HG02588 (cell line): Measurements from ENCODE around the gene NFATC4.
A peak's percentile ranks its signal among the peaks of the same experiment; 100 is the strongest.

Experiments used
- ATAC-seq: cut with Tn5 transposase; IDR thresholded peaks from one replicate; pipeline ENCODE4 v1.9.1; 2021; ENCODE audit warnings: mild to moderate bottlenecking, moderate library complexity; ENCODE audit not compliant: unreplicated experiment

The NFATC4 gene

GRCh38 chr14:24407608-24408325, 39.8 kb downstream of the NFATC4 start:
- no peak for ATAC-seq

- no peak for ATAC-seq
These were observed 40.8 kb downstream of the NFATC4 start for GRCh38 chr14:24408764-24409163.

GRCh38 chr14:24409192-24409591, 41.2 kb downstream of the NFATC4 start:
- no peak for ATAC-seq

DNA sequence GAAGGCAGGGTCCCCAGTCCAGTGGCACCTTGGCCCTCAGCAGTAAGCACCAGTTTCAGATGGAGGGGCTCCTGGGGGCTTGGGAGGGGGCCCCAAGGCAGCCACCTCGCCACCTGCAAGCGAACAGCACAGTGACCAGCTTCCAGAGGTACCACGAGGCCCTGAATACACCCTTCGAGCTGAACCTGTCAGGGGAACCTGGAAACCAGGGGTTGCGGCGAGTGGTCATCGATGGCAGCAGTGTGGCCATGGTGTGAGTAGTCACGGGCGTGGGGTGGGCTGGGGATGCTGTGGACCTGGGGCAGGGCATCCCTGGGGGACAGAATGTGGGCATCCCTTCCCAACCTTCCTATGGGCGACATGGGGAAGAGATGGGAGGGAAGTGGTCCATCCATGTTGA, 42.0 kb downstream of the NFATC4 start:
- ATAC-seq, result no peak

DNA sequence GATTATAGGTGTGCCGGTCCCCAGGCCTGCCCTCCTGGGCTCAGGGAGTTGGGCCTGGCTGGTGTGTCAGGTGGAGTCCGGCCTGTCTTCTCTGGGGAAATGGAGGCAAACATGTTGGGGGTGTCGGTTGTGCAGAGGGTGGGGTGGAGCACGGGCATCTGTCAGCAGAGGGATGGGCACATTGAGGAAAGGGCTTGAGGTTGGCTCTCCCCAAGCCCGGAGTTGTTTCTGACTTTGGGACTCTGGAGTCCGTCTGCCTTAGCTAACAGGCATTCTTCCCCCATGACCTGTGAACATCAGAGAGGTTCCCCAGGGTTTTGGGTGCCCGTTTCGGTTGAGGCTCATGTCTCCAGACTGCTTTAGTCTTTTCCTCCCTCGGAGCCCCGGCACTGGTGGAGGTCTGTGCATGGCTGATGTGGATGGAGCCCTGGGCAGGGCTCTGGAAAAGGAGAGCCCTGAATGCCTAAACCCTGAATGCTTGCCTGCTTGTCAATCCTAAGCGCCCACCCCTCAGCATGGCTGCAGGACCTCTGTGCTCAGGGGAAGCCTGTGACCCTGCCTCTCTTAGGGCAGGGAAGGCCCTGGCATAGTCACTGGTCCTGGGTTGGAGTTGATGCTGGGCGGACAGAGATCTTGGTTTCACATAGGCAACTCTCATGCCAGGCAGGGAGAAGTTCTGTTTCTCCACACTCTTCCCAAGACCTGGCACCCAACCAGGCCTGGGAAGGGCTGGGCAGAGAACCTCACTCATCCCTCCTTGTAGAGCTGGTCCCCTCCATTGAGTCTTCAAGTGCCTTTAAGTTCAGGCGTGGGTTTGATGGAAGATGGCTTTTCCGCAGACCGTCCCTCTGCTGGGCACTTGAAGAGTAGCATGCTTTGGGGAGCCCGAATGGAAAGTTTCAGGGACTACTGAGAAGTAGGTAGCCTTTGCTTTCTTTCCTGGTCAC, 43.7 kb downstream of the NFATC4 start:
- peak; percentile 57 for ATAC-seq

DNA sequence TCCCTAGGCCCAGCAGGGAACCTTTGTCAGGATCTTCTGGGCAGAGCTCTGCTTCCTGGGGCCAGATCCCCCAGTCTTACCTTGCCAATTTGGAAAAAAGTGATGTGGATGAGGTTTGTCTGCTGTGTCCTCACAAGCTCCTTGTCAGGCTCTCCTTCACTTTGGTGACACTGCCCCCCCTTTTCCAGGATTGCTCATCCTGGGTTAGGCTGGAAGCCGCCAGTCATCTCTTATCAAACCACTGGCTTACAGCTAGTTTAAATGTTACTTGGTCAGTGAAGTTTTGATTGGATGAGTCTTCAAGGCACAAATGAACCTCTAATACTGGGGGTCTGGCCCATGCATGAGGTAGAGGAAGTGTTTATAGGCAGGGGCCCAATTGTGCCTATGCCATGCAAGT, 46.1 kb downstream of the NFATC4 start:
- no peak for ATAC-seq

GRCh38 chr14:24414732-24415420, 46.9 kb downstream of the NFATC4 start:
- no peak for ATAC-seq

- no peak for ATAC-seq
These were observed 47.7 kb downstream of the NFATC4 start for GRCh38 chr14:24415421-24416253.

DNA sequence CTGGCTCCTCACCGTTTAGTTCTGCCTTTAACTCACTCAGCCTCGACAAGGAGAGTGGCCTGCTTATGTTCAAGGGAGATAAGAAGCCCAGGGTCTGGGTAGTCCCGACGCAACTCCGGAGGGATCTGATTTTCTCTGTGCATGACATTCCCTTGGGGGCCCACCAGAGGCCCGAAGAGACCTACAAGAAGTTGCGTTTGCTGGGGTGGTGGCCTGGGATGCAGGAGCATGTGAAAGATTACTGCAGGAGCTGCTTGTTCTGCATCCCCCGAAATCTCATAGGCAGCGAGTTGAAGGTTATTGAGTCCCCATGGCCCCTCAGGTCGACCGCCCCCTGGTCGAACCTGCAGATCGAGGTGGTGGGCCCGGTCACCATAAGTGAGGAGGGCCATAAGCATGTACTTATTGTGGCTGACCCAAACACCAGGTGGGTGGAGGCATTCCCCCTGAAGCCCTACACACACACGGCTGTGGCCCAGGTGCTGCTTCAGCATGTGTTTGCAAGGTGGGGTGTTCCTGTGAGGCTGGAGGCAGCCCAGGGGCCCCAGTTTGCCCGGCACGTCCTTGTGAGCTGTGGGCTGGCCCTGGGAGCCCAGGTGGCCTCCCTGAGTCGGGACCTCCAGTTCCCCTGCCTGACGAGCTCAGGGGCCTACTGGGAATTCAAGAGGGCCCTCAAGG, 48.4 kb downstream of the NFATC4 start:
- no peak for ATAC-seq

DNA sequence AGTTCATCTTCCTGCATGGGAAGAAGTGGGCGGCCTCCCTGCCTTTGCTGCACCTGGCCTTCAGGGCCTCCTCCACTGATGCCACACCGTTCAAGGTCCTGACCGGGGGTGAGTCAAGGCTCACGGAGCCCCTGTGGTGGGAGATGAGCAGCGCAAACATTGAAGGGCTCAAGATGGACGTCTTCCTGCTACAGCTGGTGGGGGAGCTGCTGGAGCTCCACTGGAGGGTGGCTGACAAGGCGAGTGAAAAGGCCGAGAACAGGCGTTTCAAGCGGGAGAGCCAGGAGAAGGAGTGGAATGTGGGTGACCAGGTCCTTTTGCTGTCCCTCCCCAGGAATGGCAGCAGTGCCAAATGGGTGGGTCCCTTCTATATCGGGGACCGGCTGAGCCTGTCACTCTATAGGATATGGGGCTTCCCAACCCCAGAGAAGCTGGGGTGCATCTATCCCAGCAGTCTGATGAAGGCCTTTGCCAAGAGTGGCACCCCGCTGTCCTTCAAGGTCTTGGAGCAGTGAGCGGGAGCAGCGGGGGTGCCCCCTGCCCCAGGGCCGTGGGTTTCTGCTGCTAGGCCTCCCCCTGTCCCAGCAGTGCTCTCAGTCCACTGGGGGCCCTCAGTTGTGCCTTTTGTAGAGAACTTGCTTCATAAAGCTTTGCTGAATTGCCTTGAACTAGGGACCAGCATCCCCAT, 49.1 kb downstream of the NFATC4 start:
- ATAC-seq, result no peak

DNA sequence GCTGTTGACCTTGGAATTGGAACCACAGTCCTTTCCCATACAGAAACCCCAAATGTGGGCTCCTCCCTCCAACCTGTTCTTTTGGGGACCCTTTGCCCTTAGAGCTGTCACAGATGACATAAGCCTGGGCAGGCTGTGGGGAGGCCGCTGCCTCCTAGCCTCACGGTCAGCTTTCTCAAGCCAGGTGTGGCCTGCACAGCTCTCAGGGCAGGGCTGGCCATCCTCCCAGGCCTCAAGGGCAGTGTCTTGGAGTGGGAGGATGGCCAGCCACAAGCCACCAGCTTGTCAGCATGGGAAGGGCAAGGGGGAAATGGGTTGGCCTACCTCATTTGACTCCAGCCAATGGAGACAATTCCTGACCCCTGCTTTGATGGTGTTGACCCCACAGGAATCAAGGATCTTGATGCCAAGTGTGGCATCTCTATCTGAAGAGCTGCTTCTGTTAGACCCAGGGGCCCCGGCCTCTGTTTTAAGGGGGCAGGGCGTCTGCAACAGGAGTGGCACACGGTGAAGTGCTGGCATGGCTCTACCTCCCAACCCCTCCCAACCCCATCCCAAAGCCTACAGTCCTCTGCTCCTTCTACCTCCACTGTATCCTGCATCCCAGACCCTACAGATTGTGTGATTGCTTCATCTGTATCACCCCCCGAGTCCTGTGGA, 50.0 kb downstream of the NFATC4 start:
- no peak for ATAC-seq

DNA sequence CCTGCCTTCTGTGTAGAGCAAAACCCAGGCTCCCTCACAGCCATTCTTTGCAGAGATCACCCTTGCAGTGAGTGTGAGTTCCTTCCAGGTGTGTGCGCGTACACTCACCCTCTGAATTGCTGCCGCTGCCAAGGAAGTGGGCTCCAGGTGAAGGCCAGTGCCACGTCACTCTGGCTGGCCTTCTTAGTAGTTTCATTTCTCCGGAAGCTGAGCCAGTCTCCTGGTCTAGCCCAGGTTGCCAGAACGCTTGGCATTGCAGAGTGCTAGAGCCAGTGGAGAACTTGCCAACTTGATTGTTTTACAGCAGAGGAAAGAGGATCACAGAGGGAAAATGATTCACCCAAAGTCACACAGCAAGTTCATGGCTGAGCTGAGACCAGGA, 50.5 kb downstream of the NFATC4 start:
- no peak for ATAC-seq

DNA sequence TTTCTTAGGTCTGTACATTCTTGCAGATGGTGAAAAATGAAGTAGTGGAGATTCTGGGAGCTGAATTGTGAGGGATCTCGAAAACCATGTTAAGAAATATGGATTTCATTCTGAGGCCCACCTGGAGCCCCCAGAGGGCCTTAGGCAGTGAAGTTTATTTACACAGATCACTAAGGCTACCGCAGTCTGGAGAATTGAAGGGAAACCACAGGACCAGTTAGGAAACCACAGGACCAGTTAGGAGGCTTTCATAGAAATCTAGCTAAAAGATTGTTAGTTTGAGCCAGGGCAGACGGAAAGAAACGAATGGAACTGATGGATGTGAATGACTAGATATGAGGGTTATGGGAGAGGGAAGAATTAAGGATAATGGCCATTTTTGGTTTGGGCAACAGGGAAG, 54.3 kb downstream of the NFATC4 start:
- ATAC-seq, result no peak

DNA sequence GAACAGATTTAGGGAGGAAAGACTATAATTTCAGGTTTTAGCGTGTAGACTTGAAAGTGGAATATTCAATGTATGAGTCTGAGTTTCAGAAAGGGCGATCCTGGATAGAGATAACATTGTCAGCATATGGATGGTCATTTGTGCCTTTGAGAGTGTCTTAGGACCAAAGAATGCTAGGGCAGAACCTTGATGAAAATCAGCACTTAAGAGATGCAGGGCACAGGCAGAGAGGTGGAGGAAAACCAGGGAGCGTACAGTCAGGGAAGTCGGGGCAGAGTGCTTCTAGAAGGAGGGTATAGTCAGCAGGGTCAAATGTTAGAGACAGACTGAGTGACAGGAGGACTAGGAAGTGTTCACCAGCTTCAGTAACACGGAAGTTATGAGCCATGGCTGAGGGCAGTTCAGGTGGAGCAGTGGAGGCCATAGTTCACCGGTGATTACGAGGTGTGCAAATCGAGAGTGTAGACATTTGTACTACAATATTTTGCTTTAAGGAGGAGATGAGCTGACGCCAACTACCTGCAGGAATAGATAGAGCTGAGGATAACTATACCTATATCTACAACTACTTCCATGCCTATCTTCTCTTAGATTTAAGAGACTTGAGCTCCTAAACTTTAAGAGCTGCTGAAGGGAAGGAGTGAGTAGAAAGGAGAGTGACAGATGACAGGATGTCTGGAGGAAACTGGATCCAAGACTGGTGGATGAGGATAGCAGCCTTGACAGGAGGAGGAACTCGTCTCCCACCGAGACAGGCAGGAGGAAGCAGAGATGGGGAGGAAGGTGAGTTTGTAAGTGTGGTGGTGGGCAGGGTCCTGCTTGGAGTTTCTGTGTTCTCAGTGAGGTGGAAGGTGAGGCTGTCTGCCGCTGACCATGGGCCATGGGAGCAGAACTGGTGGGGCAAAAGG, 55.0 kb downstream of the NFATC4 start:
- no peak for ATAC-seq

DNA sequence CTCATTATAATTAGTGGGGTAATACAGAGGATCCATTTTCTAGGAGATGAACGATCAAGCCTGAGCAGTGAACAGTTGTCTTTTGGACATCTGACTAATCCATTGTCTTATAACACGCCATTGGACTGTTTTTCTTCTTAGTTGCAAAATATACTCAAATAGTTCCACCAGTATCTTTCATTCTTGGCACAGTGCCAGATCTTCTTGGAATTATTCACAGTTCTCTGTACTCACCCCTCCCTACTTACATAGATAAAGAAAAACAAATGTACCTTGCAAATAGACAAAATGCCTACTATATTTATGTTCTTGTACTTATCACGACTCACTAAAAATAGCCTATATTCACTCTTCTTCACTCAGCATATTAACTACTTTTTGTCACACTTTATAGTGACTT, 57.7 kb downstream of the NFATC4 start:
- ATAC-seq, result no peak

GRCh38 chr14:24426150-24426911, 58.3 kb downstream of the NFATC4 start:
- ATAC-seq, result no peak

- no peak for ATAC-seq
These were observed 59.0 kb downstream of the NFATC4 start for GRCh38 chr14:24426912-24427536.
